Caki2 (cell line): ENCODE results near the gene CCDC141. TPM values are rescaled to one million over a fixed set of nuclear protein-coding genes. Genes with fewer than 3 reads are reported as not detected.

Source experiments
- DNase-seq: peaks from one replicate; pipeline ENCODE4 v3.0.0-alpha.2; 2015; ENCODE audit warnings: low read depth
- in situ Hi-C: cut with HindIII; loops from 2 replicates; pipeline ENCODE4 v1.10.0; 2016; ENCODE audit warnings: low sequenced_read_pairs, low pct_unique_long_range_greater_than_20kb, mixed read lengths
- total RNA-seq: library from RNA; depleted of rRNA; stranded (reverse); fragments of >200 nt; shearing (Covaris generic); gene quantifications from 2 replicates; pipeline ENCODE4 v1.2.3, GENCODE V29; 2014; ENCODE audit warnings: low replicate concordance; rRNA removed

The CCDC141 gene
- total RNA-seq, 1 experiment from 2014 or later, result not detected

DNA sequence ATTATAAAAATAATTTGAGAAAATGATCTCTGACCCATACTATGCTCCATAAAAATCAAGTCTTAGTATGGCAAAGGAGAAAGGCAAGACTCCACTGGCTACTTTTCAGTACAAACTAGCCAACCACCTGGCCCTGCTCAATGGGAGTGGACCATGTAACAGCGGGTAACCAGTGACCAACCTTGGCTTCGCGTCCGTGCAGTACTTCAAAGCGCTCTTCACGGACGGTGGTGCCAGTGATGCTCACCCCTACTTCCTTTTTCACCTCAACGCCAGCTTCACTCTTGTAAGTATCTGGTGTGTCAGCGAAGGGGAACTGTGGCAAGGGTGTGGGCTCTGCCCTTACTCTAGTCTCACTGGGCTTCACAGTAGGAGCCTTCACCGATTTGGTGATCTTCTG, 266.0 kb downstream of the CCDC141 start:
- in situ Hi-C loops, result no loop called here
- no peak for DNase-seq

GRCh38 chr2:178782236-178782635, 267.7 kb downstream of the CCDC141 start:
- in situ Hi-C loops, result no loop called here
- no peak for DNase-seq

Other genes starting within 250 kb of the CCDC141 start
- under 0.01 TPM in 1 of 2 replicates, not detected in the other for gene TTN, start 242.7 kb downstream of the CCDC141 start, total RNA-seq
- gene SESTD1, start 214.7 kb upstream of the CCDC141 start, total RNA-seq, result 8.6 and 24.7 TPM in 2 replicates